Trophoblast cell (in vitro differentiated cells and primary cell): ENCODE results near the gene KIF4A.
A peak's percentile ranks its signal among the peaks of the same experiment; 100 is the strongest.

Source experiments
- DNase-seq, 2 donors: peaks; one replicate each; pipeline ENCODE4 v3.0.0-alpha.2; 2016
- H2AFZ ChIP-seq: 2 replicates; pipeline ENCODE4 v1.6.1; 2013; ENCODE audit warnings: low read length, moderate library complexity, mild to moderate bottlenecking; ENCODE audit not compliant: insufficient read depth, poor library complexity
- H2AK5ac ChIP-seq: 2 replicates; pipeline ENCODE4 v1.6.1; 2013; ENCODE audit warnings: mild to moderate bottlenecking, low read length
- H2BK120ac ChIP-seq: 2 replicates; pipeline ENCODE4 v1.6.1; 2013; ENCODE audit warnings: low read length, mild to moderate bottlenecking, moderate library complexity; ENCODE audit not compliant: insufficient read depth, poor library complexity
- H2BK12ac ChIP-seq: 2 replicates; pipeline ENCODE4 v1.6.1; 2013; ENCODE audit warnings: mild to moderate bottlenecking, low read length, moderate library complexity
- H2BK5ac ChIP-seq: 2 replicates; pipeline ENCODE4 v1.6.1; 2013; ENCODE audit warnings: low read length, low read depth, moderate library complexity, mild to moderate bottlenecking; ENCODE audit not compliant: poor library complexity
- H3K14ac ChIP-seq: 2 replicates; pipeline ENCODE4 v1.6.1; 2013; ENCODE audit warnings: mild to moderate bottlenecking, low read length
- H3K18ac ChIP-seq: 2 replicates; pipeline ENCODE4 v1.6.1; 2013; ENCODE audit warnings: mild to moderate bottlenecking, low read length
- H3K23ac ChIP-seq: 2 replicates; pipeline ENCODE4 v1.6.1; 2013; ENCODE audit warnings: low read length
- H3K27ac ChIP-seq: 2 replicates; pipeline ENCODE4 v1.5.1; 2013; ENCODE audit warnings: low read depth, mild to moderate bottlenecking, inconsistent platforms, low read length, moderate library complexity
- H3K27me3 ChIP-seq: 2 replicates; pipeline ENCODE4 v1.6.1; 2013; ENCODE audit warnings: inconsistent platforms, mild to moderate bottlenecking, low read length, moderate library complexity; ENCODE audit not compliant: insufficient read depth
- H3K36me3 ChIP-seq, 2 experiments: 1 replicate in 1 of 2; 2 replicates in 1 of 2; pipeline ENCODE4 v1.6.1; 2013; ENCODE audit warnings: low read length in 2 of 2, mild to moderate bottlenecking in 2 of 2, moderate library complexity in 1 of 2; ENCODE audit not compliant: insufficient read depth in 2 of 2, control insufficient read depth in 1 of 2
- H3K4ac ChIP-seq: 2 replicates; pipeline ENCODE4 v1.6.1; 2013; ENCODE audit warnings: low read depth, mild to moderate bottlenecking, low read length, moderate library complexity
- H3K4me1 ChIP-seq, 2 experiments: 1 replicate in 1 of 2; 2 replicates in 1 of 2; pipeline ENCODE4 v1.6.1; 2013; ENCODE audit warnings: low read length in 2 of 2, mild to moderate bottlenecking in 2 of 2, moderate library complexity in 1 of 2; ENCODE audit not compliant: insufficient read depth in 2 of 2, control insufficient read depth in 1 of 2
- H3K4me2 ChIP-seq: 2 replicates; pipeline ENCODE4 v1.6.1; 2013; ENCODE audit warnings: inconsistent platforms, mild to moderate bottlenecking, low read length, moderate library complexity
- H3K4me3 ChIP-seq: 2 replicates; pipeline ENCODE4 v1.5.1; 2013; ENCODE audit warnings: mild to moderate bottlenecking, low read depth, low read length, inconsistent platforms
- H3K79me1 ChIP-seq: one replicate; pipeline ENCODE4 v1.6.1; 2013; ENCODE audit warnings: low read length
- H3K79me2 ChIP-seq: 2 replicates; pipeline ENCODE4 v1.6.1; 2013; ENCODE audit warnings: low read length, mild to moderate bottlenecking; ENCODE audit not compliant: control insufficient read depth, insufficient read depth, poor library complexity
- H3K9ac ChIP-seq: 2 replicates; pipeline ENCODE4 v1.6.1; 2013; ENCODE audit warnings: mild to moderate bottlenecking, low read length
- H3K9me3 ChIP-seq: 2 replicates; pipeline ENCODE4 v1.6.1; 2013; ENCODE audit warnings: low read depth, mild to moderate bottlenecking, control low read depth, inconsistent platforms, low read length; ENCODE audit not compliant: insufficient read depth
- H4K12ac ChIP-seq: 2 replicates; pipeline ENCODE4 v1.6.1; 2013; ENCODE audit warnings: low read depth, mild to moderate bottlenecking, low read length, moderate library complexity
- H4K8ac ChIP-seq: 2 replicates; pipeline ENCODE4 v1.6.1; 2013; ENCODE audit warnings: low read depth, mild to moderate bottlenecking, low read length, moderate library complexity
- H4K91ac ChIP-seq: one replicate; pipeline ENCODE4 v1.6.1; 2013; ENCODE audit warnings: low read depth, mild to moderate bottlenecking, low read length, moderate library complexity
- WGBS: extraction: QIAGEN DNeasy Blood & Tissue Kit; methylation state at CpG from one replicate; pipeline ENCODE4 v1.1.7; 2013; ENCODE audit warnings: missing lambda C conversion rate; ENCODE audit not compliant: insufficient read length, insufficient coverage; ENCODE audit errors: extremely low coverage; 5-methylcytosine and 5-hydroxymethylcytosine counted together

KIF4A gene

GRCh38 chrX:70445951-70446350, 156.0 kb downstream of the KIF4A start:
- Histone ChIP-seq H2BK120ac (no peak overlapping the region), H3K27ac (no peak overlapping the region), H3K4me3 (no peak overlapping the region), H3K9me3 (no peaks in the 10 kb centered on the region), H4K91ac (no peak overlapping the region), H3K36me3 (no peaks in the 10 kb centered on the region), H4K8ac (no peak overlapping the region), H3K23ac (no peak overlapping the region), H3K79me2 (no peaks in the 10 kb centered on the region), H3K18ac (no peak overlapping the region), H2AK5ac (no peak overlapping the region), H2BK5ac (no peak overlapping the region), H3K79me1 (no peaks in the 10 kb centered on the region), H3K4me2 (no peak overlapping the region), H2BK12ac (no peak overlapping the region), H3K27me3 (peaks cover 13% of the 10 kb centered on the region), H3K4me1 (no peaks in the 10 kb centered on the region), H3K4ac (no peak overlapping the region), H3K9ac (no peak overlapping the region), H2AFZ (no peak overlapping the region), H3K14ac (no peak overlapping the region), H4K12ac (no peak overlapping the region)
- WGBS = no CpG with 5 or more reads among the region's 9 CpGs
- no peak for DNase-seq

GRCh38 chrX:70446380-70447350, 156.8 kb downstream of the KIF4A start:
- H3K9me3 ChIP-seq = no peaks in the 10 kb centered on the region
- no peak overlapping the region for H4K91ac ChIP-seq
- H3K4me3 ChIP-seq = no peak overlapping the region
- no peak overlapping the region for H2AFZ ChIP-seq
- no peaks in the 10 kb centered on the region for H3K36me3 ChIP-seq
- H3K27me3 ChIP-seq = peaks cover 13% of the 10 kb centered on the region
- no CpG with 5 or more reads among the region's 16 CpGs for WGBS
- DNase-seq = no peak
- no peak overlapping the region for H3K14ac ChIP-seq
- H2BK120ac ChIP-seq = no peak overlapping the region
- no peaks in the 10 kb centered on the region for H3K79me2 ChIP-seq
- no peak overlapping the region for H3K23ac ChIP-seq
- no peak overlapping the region for H2BK5ac ChIP-seq
- no peak overlapping the region for H3K9ac ChIP-seq
- H2BK12ac ChIP-seq = no peak overlapping the region
- no peak overlapping the region for H3K27ac ChIP-seq
- no peak overlapping the region for H4K8ac ChIP-seq
- no peak overlapping the region for H2AK5ac ChIP-seq
- no peak overlapping the region for H3K4me2 ChIP-seq
- H4K12ac ChIP-seq = no peak overlapping the region
- peaks cover 1 to 2% of the 10 kb centered on the region in 2 experiments for H3K4me1 ChIP-seq
- H3K79me1 ChIP-seq = no peaks in the 10 kb centered on the region
- H3K18ac ChIP-seq = no peak overlapping the region
- no peak overlapping the region for H3K4ac ChIP-seq

- Histone ChIP-seq H2AFZ (no peak overlapping the region), H2BK120ac (no peak overlapping the region), H3K27me3 (peaks cover 10% of the 10 kb centered on the region), H4K8ac (no peak overlapping the region), H3K4me2 (no peak overlapping the region), H3K4me3 (no peak overlapping the region), H2BK5ac (no peak overlapping the region), H3K4ac (no peak overlapping the region), H3K27ac (no peak overlapping the region), H2AK5ac (no peak overlapping the region), H4K12ac (no peak overlapping the region), H3K36me3 (no peaks in the 10 kb centered on the region), H3K9ac (no peak overlapping the region), H3K14ac (no peak overlapping the region), H4K91ac (no peak overlapping the region), H3K18ac (no peak overlapping the region), H3K9me3 (no peaks in the 10 kb centered on the region), H2BK12ac (no peak overlapping the region), H3K79me2 (peaks cover 3% of the 10 kb centered on the region), H3K23ac (no peak overlapping the region), H3K4me1 (peaks cover 8 to 11% of the 10 kb centered on the region in 2 experiments), H3K79me1 (peaks cover 10% of the 10 kb centered on the region)
- no peak for DNase-seq
- WGBS = no CpG with 5 or more reads among the region's 14 CpGs
These were observed 159.6 kb downstream of the KIF4A start for GRCh38 chrX:70449457-70449966.

DNA sequence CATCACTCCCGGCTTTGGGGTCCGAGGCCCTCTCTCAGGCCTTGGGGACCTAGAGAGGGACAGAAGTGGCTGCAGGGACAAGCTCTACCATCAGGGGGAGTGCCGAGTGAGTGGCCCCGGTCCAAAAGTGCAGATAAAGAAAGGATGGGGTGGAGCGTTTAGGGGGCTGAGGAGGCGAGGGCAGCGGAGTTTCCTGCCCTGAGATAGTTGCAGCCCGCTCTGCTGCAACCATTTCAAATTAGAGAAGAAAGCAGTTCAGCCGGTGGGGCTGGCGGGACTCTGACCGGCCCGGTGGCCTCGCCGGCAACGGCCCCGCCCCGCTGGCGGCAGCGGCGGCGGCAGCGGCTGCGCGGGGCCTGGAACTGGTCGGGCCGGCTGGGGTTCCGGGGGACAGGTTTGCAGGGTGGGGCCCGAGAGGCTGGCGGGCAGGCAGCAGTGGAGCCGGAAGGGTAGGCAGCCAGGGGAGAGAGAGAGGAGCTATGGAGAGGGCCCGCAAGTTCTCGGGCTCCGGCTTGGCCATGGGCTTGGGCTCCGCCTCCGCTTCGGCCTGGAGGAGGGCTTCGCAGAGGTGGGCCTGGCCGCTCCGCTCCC, 162.3 kb downstream of the KIF4A start:
- Histone ChIP-seq H4K12ac (peak overlapping the region; percentile 78), H3K9ac (peak overlapping the region; percentile 74), H3K36me3 (no peaks in the 10 kb centered on the region), H3K27ac (peak overlapping the region; percentile 53), H3K23ac (no peak overlapping the region), H3K27me3 (no peaks in the 10 kb centered on the region), H2AFZ (peak overlapping the region; percentile 96), H4K8ac (peak overlapping the region; percentile 89), H3K4me1 (peaks cover 10 to 11% of the 10 kb centered on the region in 2 experiments), H2BK120ac (peak overlapping the region; percentile 89), H3K14ac (peak overlapping the region; percentile 75), H2AK5ac (peak overlapping the region; percentile 35), H3K18ac (peak overlapping the region; percentile 86), H3K4ac (peak overlapping the region; percentile 85), H3K79me1 (peaks cover 17% of the 10 kb centered on the region), H3K4me3 (peak overlapping the region; percentile 69), H3K9me3 (no peaks in the 10 kb centered on the region), H3K79me2 (peaks cover 9% of the 10 kb centered on the region), H4K91ac (peak overlapping the region; percentile 95), H3K4me2 (peak overlapping the region; percentile 78), H2BK12ac (no peak overlapping the region), H2BK5ac (peak overlapping the region; percentile 69)
- WGBS = no CpG with 5 or more reads among the region's 39 CpGs
- peak in 1 of 2 donors; percentile 38 for DNase-seq
